ENCODE measurements around the gene FAM25G. TPM values are rescaled to one million over a fixed set of nuclear protein-coding genes. Genes with fewer than 3 reads are reported as not detected.

Gene FAM25G
- total RNA-seq, 1 experiment from 2014 or later: not detected

- POLR2A ChIA-PET (ENCODE audit: low non-redundant PET): no interaction called here
- Histone ChIP-seq H3K27me3 (replicated peaks; ENCODE audit: insufficient read depth, low read depth, low read length, poor library complexity) (peaks cover 3% of the 10 kb centered on the region), H3K36me3 (ENCODE audit: insufficient read depth, low read length, poor library complexity, severe bottlenecking) (no peaks in the 10 kb centered on the region), H3K4me3 (ENCODE audit: low read depth, low read length, poor library complexity, severe bottlenecking) (no peak overlapping the region), H3K9me3 (ENCODE audit: low read depth, low read length, poor library complexity, severe bottlenecking) (peaks cover 6% of the 10 kb centered on the region), H3K27ac (ENCODE audit: low read depth, low read length, poor library complexity, severe bottlenecking) (no peak overlapping the region), H3K4me1 (ENCODE audit: insufficient read depth, low read length, poor library complexity, severe bottlenecking) (no peaks in the 10 kb centered on the region)
- TF ChIP-seq CTCF (conservative IDR thresholded peaks at IDR 0.05; ENCODE audit: low read depth, low read length) (no peak), EZH2 (IDR thresholded peaks at IDR 0.05; ENCODE audit: borderline replicate concordance, low read depth, low read length, poor library complexity, severe bottlenecking) (no peak)
- no peak for DNase-seq (ENCODE audit: low spot score)
- CTCF ChIA-PET: no interaction called here
- intact Hi-C loops (cut with micrococcal nuclease; ENCODE audit: unreplicated experiment): no loop called here
- no TSS peak for BruUV-seq (replicated peaks)
Observed at GRCh38 chr10:47443145-47443544, 48.4 kb downstream of the FAM25G start.

GRCh38 chr10:47442351-47442750 lies 49.1 kb downstream of the FAM25G start:
- BruUV-seq (replicated peaks): no TSS peak
- CTCF ChIA-PET: no interaction called here
- H3K4me3 ChIP-seq (ENCODE audit: low read depth, low read length, poor library complexity, severe bottlenecking): no peak overlapping the region

GRCh38 chr10:47441938-47442337 lies 49.6 kb downstream of the FAM25G start:
- intact Hi-C loops (cut with micrococcal nuclease; ENCODE audit: unreplicated experiment): no loop called here

More at GRCh38 chr10:47442351-47442750, 49.1 kb downstream of the FAM25G start:
- POLR2A ChIA-PET (ENCODE audit: low non-redundant PET): no interaction called here
- DNase-seq (ENCODE audit: low spot score): no peak
- Histone ChIP-seq H3K4me1 (ENCODE audit: insufficient read depth, low read length, poor library complexity, severe bottlenecking) (no peaks in the 10 kb centered on the region), H3K27ac (ENCODE audit: low read depth, low read length, poor library complexity, severe bottlenecking) (no peak overlapping the region), H3K9me3 (ENCODE audit: low read depth, low read length, poor library complexity, severe bottlenecking) (peaks cover 6% of the 10 kb centered on the region), H3K36me3 (ENCODE audit: insufficient read depth, low read length, poor library complexity, severe bottlenecking) (no peaks in the 10 kb centered on the region), H3K27me3 (replicated peaks; ENCODE audit: insufficient read depth, low read depth, low read length, poor library complexity) (peaks cover 3% of the 10 kb centered on the region)
- no peak for TF ChIP-seq EZH2 (IDR thresholded peaks at IDR 0.05; ENCODE audit: borderline replicate concordance, low read depth, low read length, poor library complexity, severe bottlenecking)
- intact Hi-C loops (cut with micrococcal nuclease; ENCODE audit: unreplicated experiment): no loop called here

More at GRCh38 chr10:47441938-47442337, 49.6 kb downstream of the FAM25G start:
- ChIA-PET POLR2A (ENCODE audit: low non-redundant PET) (no interaction called here), CTCF (no interaction called here)
- no peak for DNase-seq (ENCODE audit: low spot score)
- no peak overlapping the region for H3K27ac ChIP-seq (ENCODE audit: low read depth, low read length, poor library complexity, severe bottlenecking)
- no peak overlapping the region for H3K4me3 ChIP-seq (ENCODE audit: low read depth, low read length, poor library complexity, severe bottlenecking)
- H3K9me3 ChIP-seq (ENCODE audit: low read depth, low read length, poor library complexity, severe bottlenecking): peaks cover 6% of the 10 kb centered on the region
- H3K27me3 ChIP-seq (replicated peaks; ENCODE audit: insufficient read depth, low read depth, low read length, poor library complexity): peaks cover 3% of the 10 kb centered on the region
- TF ChIP-seq EZH2 (IDR thresholded peaks at IDR 0.05; ENCODE audit: borderline replicate concordance, low read depth, low read length, poor library complexity, severe bottlenecking): no peak
- no peak for TF ChIP-seq CTCF (conservative IDR thresholded peaks at IDR 0.05; ENCODE audit: low read depth, low read length)
- H3K4me1 ChIP-seq (ENCODE audit: insufficient read depth, low read length, poor library complexity, severe bottlenecking): no peaks in the 10 kb centered on the region
- no peaks in the 10 kb centered on the region for H3K36me3 ChIP-seq (ENCODE audit: insufficient read depth, low read length, poor library complexity, severe bottlenecking)
- BruUV-seq (replicated peaks): no TSS peak

Measured in A673 (cell line).